Activated CD4-positive, CD25-positive, alpha-beta regulatory T cell (primary cell): Measurements from ENCODE around the gene DFFB.
"Not testable (repeated sequence)": the region's sequence is repeated elsewhere in the genome, so short reads cannot be mapped to it uniquely, and the experiment has no call there.

ENCODE experiments used
- DNase-seq, 4 experiments: peaks; one replicate each; lab custom pipeline; 2025; lab: John Stamatoyannopoulos, UW

Gene DFFB

GRCh38 chr1:3910049-3910731 is 52.9 kb downstream of the DFFB start:
- DNase-seq = no peak

GRCh38 chr1:3910857-3911845 is 53.9 kb downstream of the DFFB start:
- peak; percentile 55 to 75 (median 66) for DNase-seq

- DNase-seq = no peak
These were observed 54.9 kb downstream of the DFFB start for GRCh38 chr1:3911981-3912808.

- no peak for DNase-seq
These were observed 55.8 kb downstream of the DFFB start for GRCh38 chr1:3912809-3913685.

GRCh38 chr1:3914331-3914851 is 57.1 kb downstream of the DFFB start:
- no peak for DNase-seq

- no peak for DNase-seq
These were observed 57.6 kb downstream of the DFFB start for GRCh38 chr1:3914911-3915310.

GRCh38 chr1:3915551-3916121 is 58.4 kb downstream of the DFFB start:
- DNase-seq = no peak

- DNase-seq = no peak
These were observed 60.5 kb downstream of the DFFB start for GRCh38 chr1:3917761-3918160.

GRCh38 chr1:3918359-3918758 is 61.1 kb downstream of the DFFB start:
- DNase-seq = not testable (repeated sequence)

GRCh38 chr1:3918966-3919611 is 61.8 kb downstream of the DFFB start:
- no peak for DNase-seq

- no peak for DNase-seq
These were observed 62.4 kb downstream of the DFFB start for GRCh38 chr1:3919706-3920105.

GRCh38 chr1:3921765-3922164 is 64.5 kb downstream of the DFFB start:
- DNase-seq = no peak

GRCh38 chr1:3922201-3922725 is 65.0 kb downstream of the DFFB start:
- DNase-seq = no peak

- DNase-seq = no peak
These were observed 65.6 kb downstream of the DFFB start for GRCh38 chr1:3922851-3923250.

- DNase-seq = no peak
These were observed 66.3 kb downstream of the DFFB start for GRCh38 chr1:3923378-3924185.

- no peak for DNase-seq
These were observed 67.0 kb downstream of the DFFB start for GRCh38 chr1:3924186-3924824.

- DNase-seq = no peak
These were observed 67.5 kb downstream of the DFFB start for GRCh38 chr1:3924825-3925220.

- no peak for DNase-seq
These were observed 68.0 kb downstream of the DFFB start for GRCh38 chr1:3925256-3925655.
